HG03095 (cell line): ENCODE data around the gene TYW1.
"Not testable (repeated sequence)": the region's sequence is repeated elsewhere in the genome, so short reads cannot be mapped to it uniquely, and the experiment has no call there.

Experiments
- ATAC-seq: cut with Tn5 transposase; IDR thresholded peaks from one replicate; pipeline ENCODE4 v1.9.1; 2021; ENCODE audit warnings: moderate library complexity; ENCODE audit not compliant: unreplicated experiment

Gene TYW1

DNA sequence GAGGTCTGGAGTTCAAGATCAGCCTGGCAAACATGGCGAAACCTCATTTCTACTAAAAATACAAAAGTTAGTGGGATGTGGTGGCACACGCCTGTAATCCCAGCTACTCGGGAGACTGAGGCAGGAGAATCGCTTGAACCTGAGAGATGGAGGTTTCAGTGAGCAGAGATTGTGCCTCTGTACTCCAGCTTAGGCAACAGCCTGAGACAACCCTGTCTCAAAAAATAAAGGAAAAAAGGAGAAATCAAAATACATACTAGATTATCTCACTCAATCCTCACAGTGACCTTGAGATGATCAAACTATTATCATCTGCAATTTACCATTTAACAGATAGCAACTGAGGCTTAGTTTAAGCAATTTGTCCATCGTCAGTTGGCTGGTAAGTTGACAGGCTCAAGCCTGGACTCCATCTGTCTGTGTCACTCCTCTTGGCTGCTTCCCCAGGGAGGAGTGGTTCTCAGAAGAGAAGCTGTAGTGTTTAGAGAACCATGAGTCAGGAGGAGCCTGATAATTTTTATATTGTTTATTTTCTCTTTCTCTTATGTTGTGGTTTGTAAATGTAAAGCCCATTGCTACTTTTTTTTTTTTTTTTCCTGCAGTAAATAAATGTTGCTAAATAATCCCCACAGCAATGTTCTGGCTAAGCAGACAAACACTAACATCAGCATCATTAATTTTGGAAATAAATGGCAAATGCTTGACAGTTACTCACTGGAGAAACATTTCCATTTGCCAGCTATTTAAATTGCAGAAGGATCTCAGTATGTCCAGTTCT, 46.3 kb downstream of the TYW1 start:
- ATAC-seq, result not testable (repeated sequence)

DNA sequence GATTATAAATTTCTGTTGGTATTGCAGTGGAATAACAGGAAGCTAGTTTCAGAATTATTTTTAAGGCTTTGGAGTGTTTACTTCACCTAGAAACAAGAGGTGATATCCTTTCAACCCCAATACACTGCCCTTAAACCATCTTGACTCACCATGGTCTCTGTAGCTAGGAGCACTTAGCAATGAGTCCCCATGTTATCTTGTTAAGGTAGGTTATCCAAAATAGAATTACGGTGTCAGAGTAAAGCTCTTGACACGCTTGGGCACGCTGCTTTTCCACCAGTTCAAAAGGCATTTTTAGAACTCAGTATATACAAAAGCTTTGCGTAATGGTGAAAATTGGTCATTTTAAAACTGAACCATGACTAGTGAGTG, 46.9 kb downstream of the TYW1 start:
- ATAC-seq, result not testable (repeated sequence)

DNA sequence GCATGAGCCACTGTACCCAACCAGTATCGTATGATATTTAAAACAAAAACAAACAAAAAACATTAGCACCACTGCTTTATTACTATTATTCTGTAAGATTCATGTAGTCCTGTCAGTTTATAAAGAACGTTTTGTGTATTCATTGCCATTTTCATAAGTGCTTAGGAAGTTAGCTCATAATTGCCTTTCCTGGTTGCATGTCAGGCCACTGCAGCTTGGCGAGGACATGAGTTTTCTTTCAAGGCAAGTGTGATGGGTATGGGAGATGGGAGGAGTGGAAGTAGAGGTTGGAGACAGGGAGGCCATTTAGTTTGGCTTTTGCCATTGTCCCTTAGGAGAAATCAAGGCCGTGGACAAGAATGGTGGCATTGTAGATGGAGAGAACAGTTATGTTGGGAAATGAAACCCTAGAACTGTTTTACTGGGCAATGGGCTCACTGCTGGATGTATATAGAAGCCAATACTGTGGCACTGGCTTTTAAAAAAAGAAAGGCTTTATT, 48.9 kb downstream of the TYW1 start:
- no peak for ATAC-seq

DNA sequence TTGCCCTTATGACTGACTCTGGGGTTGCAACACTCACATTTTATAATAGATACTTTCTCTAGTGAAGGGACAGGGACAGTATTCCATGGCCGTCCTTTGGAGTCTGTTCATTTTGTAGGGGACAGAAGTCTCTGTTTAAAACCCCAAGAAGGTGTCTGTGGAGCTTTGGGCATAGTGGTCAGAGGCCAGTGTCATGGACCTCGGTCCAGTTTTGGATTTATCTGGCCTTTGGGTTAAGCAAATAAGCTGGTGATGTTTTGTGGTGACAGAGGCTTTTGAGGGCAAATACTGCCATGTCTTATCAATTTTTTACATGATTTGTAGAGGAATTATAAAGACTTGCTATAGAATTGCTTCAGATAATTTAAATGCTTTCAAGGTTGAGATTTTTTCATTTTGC, 50.2 kb downstream of the TYW1 start:
- not testable (repeated sequence) for ATAC-seq

DNA sequence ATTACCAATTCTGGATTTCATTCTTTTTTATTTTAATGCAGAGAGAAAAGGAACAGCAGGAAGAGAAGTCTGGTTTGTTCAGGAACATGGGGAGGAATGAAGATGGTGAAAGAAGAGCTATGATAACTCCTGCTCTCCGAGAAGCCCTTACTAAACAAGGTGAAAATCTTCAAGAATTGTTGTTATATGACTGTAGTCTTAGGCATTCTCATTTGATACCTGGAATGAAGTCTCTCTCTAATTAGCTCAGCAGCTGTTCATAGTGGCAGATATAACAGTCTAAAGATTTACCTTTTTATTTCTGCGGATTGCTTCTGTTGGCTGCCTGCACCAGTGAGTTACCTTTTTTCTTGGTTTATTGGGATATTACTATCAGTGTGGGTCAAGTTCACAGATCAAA, 53.3 kb downstream of the TYW1 start:
- ATAC-seq, result not testable (repeated sequence)

DNA sequence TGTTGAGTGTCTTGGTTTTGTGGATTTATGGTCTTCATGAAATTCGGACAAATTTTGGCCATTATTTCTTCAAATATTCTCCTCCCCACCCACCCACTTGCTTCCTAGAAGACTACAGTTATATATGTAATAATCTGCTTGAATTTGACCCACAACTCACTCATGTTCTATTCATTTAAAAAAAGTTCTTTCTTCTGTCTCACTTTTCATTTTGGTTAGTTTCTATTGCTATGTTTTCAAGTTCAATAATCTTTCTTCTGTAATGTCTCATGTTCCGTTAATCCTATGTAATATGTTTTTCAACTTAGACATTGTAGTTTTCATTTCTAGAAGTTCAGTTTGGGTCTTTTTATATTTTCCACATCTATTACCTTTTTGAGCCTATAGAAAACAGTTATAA, 55.5 kb downstream of the TYW1 start:
- ATAC-seq, result not testable (repeated sequence)

DNA sequence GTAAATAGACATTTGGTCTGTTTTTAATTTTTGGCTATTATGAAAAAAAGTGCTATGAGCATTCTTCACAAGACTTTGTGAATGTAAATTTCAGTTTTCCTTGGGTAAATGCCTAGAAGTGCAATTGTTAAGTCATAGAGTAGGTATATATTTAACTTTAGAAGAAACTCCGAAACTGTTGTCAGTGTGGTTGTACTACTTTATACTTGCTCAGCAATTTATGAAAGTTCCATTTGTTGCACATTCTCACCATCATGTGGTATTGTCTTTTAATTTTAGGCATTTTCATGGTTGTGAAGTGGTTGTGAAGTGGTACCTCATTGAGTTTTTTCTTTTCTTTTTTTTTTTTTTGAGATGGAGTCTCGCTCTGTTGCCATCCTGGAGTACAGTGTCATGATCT, 60.0 kb downstream of the TYW1 start:
- ATAC-seq, result no peak

DNA sequence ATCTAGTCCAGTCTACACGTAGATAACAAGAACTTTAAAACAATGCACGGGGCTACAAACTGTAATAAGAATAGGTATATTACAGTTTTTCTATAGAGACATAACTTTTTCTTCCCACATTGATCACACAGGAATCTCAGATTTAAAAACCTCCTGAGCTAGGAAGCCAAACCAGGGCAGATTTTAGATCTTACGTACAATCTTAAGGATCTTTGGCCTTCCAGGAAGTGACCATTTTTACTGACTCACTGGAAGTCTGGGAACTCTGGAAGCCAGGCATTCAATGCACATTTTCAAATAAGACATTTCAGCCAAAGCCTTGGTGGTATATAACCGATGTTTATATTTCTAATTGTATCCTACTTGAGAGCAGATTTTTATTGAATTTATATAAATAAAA, 64.7 kb downstream of the TYW1 start:
- ATAC-seq, result not testable (repeated sequence)

DNA sequence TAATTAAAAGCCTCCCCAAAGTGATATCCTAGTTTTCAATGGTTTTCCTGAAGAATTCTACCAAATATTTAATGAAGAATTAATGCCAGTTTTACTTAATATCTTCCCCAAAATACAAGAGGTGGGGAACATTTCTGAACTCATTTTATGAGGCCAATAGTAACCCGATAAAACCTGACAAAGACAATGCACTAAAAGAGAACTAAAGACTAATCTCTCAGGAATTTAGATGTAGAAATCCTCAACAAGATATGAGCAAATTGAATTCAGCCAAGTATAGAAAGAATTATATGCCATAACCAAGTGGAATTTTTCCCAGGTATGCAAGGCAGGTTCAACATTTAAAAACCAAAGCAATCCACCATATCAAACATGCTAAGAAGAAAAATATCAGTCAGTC, 66.2 kb downstream of the TYW1 start:
- ATAC-seq, result not testable (repeated sequence)

DNA sequence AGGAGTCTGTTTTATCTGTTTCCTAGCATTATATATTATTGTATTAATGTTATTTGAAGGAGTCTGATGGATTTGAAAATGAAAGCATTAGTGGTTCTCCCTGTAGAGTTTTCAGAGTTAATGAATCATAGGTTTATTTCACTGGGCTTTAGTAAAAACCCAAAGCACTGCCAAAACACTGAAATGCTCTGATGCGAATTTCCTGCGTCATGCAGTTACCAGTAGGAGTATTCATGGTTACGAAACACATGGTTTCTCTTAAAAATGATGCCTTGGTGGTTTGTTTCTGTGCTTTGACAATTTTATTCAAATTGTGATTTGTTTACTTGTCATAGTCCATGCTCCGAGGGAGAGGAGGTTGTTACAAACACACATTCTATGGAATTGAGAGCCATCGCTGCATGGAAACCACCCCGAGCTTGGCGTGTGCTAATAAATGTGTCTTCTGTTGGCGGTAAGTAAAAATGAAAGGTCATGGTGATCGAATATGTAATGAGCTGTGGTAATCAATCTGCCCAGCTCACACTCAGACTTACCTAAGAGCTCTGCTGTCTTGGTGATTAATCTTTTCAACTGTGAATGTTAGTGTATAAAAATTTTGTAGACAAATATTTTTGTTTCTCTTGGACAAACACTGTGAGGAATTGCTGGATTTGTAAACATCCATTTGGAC, 70.5 kb downstream of the TYW1 start:
- ATAC-seq, result not testable (repeated sequence)

DNA sequence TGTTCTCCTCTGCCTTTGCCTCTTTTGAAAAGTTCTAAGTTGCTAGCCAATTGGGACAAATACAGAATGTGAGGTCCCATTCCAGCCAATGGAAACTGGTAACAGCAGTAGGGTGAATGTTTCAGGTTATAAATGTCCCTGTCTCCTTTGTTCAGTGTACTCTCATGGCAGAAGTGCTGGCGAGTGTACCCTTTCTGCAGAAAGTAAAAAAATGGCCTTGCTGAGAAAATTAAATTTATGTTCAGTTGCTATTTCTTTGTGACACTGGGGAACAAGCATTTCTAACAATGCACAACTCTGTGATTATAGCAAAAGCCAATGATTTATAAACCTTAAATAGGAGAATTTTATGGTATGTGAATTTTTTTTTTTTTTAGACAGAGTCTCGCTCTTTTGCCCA, 79.5 kb downstream of the TYW1 start:
- not testable (repeated sequence) for ATAC-seq

DNA sequence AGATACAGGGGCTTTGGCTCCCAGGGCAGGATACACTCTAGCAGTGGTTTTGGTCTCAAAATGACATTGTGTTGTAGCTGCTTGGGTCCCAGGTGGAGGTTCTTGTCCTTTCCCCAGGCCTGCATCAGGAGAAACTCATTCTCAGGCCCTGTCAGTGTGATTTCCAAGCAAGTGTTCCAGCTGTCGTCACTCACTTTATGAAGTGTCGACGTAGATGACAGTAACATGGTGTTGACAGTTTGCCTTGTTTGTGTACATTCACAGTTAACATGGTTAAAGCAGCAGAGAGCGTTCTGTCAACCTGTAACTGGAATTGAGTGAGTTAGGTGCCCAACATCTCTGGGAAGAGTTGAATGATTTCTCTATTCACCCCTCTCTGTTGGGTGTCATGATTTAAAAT, 86.2 kb downstream of the TYW1 start:
- not testable (repeated sequence) for ATAC-seq

DNA sequence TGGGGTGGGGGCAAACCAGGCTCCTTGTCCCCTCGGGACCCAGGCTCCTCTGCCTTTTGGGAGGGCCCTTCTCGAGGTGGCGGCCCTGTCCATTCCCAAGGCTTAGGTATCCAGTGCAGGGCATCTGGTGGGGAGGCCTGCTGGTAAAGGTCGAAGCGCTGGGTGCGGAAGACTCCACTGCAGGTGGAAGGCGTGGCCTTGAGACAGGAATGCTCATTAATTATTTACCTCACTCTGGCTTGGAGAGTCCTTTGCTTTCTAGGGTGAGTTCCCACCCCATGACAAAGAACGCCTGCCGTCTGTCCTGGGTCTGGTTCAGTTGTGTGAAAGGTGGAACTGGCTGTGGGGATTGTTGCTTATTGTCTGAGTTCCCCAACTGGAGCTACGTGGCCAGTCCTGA, 92.6 kb downstream of the TYW1 start:
- ATAC-seq, result not testable (repeated sequence)

DNA sequence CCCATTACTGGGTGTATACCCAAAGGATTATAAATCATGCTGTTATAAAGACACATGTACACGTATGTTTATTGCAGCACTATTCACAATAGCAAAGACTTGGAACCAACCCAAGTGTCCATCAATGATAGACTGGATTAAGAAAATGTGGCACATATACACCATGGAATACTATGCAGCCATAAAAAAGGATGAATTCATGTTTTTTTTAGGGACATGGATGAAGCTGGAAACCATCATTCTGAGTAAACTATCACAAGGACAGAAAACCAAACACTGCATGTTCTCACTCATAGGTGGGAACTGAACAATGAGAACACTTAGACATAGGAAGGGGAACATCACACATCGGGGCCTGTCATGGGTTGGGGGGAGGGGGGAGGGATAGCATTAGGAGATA, 94.4 kb downstream of the TYW1 start:
- ATAC-seq, result not testable (repeated sequence)

DNA sequence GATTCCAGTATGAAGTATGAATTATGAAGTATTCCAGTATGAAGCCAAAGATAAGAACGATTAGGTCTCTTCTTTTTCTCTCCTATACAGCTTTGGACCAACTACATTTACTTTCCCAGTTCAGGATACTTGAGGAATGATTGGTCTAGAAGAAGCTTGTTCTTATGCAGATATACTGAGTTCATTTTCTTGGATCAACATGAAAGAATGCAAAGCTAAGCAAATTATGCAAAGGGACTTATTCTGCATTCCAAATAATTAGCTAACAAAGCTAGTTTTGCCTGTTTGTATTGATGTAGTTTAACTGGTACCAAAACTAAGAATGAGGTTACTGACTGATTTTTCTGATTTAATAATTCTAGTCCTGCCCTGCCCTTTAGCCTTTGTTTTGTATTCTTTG, 101.4 kb downstream of the TYW1 start:
- not testable (repeated sequence) for ATAC-seq

DNA sequence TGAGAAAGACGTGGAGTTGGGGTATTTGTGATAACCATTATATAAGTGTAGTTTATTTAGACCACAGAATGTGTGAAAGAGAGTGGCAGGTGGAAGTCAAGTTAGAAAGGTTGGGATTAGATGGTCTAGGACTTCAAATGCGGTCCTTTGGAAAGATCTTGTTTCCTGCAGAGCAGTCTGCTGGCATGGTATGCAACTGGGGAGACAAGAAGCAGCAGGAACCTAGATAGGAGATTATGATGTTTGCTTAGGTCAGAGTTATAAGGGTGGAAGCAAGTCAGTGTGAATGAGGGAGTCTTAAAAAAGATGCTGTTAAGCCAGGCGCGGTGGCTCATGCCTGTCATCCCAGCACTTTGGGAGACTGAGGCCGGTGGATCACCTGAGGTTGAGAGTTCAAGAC, 102.8 kb downstream of the TYW1 start:
- not testable (repeated sequence) for ATAC-seq

DNA sequence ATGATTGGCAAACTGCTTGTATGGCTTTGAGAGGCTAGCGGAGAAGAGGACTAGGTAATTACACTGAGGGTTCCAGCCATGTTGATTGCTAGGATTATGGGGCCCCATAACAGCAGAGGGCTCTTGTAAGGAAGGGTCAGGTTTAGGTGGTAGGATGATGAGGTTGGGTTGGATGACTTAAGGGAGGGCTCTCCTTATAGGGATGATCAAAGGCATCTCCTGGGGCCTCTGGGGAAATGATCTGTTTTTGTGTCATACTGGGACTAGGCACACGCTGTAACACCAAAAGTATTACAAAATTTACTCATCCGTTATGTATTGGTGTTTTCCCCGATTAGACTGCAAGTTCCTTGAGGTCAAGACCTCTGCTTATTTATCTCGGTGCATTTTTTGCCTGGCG, 103.4 kb downstream of the TYW1 start:
- ATAC-seq, result not testable (repeated sequence)

DNA sequence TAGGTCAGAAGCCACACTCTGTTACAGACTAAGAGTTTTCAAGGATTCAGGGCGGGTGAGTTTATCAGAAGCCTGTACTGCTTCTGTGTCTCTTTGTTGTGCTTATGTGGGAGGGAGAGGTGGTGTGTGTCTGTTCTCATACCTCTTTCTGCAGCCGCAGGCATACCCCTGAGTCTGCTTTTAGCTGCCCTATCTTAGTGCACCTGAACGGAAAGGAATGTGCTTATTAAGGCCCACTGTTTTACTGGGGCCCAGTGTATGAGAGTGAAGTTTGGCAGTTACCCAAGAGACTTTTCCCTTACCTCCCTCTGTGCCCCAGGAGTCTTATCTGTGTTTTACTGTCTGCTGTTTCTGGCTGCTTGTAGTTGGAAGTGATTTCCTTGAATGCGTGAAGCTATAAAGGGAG, 104.3 kb downstream of the TYW1 start:
- no peak for ATAC-seq

DNA sequence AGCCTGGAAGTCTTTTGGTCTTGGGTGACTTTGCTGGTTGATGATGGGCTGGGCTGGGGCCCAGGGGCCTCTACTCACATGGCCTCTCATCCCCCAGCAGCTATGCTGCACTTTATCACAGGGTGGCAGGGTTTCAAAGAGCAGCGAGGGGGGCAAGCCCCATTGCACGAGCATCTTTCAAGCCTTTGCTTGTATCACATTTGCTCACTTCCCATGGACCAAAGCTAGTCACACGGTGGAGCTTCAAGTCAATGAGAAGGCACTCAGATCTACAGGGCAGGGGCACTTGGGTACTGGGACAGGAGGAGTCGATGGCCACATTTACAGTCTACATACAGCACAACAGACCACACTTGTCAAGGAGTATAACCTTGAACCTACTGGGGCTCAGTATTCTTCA, 108.3 kb downstream of the TYW1 start:
- not testable (repeated sequence) for ATAC-seq

DNA sequence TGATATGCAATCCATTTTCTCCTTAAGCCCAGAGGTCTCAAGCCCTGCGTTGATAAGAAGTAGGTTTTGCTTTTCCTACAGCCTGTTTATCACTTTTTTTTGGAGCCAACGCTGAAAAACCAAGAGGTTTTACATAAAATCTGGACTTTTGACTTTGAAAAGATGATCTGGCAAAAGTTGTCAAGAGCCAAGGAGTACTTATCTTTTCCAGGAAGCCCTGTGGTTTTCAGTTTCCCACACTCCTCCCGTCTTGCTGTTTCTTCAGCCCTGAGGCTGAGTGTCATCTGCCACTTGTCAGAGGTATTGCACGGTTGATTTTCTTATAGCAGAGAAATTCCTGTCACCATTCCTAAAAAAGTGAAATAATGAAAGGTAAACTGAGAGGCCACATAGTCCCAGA, 108.7 kb downstream of the TYW1 start:
- no peak for ATAC-seq

DNA sequence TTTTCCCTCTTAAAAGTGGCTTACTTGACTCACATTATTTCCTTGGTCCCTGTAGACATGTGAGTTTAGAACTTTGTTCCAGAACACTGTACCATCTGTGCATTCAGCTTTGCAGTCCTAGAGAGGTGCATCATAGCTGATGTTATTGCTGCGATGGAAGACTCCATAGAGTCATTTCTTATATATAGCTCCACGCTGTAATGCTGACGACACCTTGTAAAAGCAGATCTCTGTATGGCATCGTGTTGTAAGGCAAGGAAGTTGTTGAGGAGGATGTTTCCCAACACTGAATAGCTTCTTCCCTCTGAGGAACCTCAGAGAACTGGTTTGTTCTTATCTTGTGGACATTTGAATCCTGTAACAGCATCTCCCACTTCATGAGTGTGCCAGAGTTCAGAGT, 109.6 kb downstream of the TYW1 start:
- ATAC-seq, result not testable (repeated sequence)

DNA sequence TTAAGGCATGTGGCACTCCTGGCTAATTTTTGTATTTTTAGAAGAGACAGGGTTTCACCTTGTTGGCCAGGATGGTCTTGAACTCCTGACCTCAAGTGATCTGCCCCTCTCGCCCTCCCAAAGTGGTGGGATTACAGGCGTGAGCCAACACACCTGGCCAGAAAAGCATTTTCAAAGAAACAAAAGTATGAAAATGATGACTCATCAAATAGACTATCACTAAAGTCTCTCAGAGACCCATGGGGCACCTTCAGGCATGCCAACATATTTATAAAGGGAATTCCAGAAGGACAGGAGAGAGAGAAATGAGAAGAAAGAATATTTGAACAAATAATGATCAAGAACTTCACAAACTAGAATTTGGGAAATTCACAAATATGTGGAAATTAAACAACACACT, 114.7 kb downstream of the TYW1 start:
- ATAC-seq, result not testable (repeated sequence)
